OCI-LY7 (cell line): Measurements from ENCODE around the gene SLC44A3. TPM values are rescaled to one million over a fixed set of nuclear protein-coding genes. Genes with fewer than 3 reads are reported as not detected.

Source experiments
- BruUV-seq: library from RNA; stranded (reverse); fragments of 400-500 nt; replicated peaks from 2 replicates; lab custom pipeline; 2021; lab: Mats Ljungman, UMichigan
- CTCF ChIA-PET: fragments of 300-600 bp; sonication (Branson Sonifier 250); formaldehyde crosslinking; loops from one replicate; lab custom pipeline; 2022; ENCODE audit warnings: antibody characterized with exemption; ENCODE audit not compliant: unreplicated experiment; lab: Charles Lee
- POLR2A ChIA-PET: fragments of 300-600 bp; sonication (Branson Sonifier 250); formaldehyde crosslinking; loops from one replicate; lab custom pipeline; 2022; ENCODE audit warnings: antibody characterized with exemption; lab: Charles Lee
- DNase-seq: peaks from one replicate; pipeline ENCODE4 v3.0.0-alpha.2; 2015; ENCODE audit warnings: low spot score
- H2AFZ ChIP-seq: fragments of 200-600 bp; sonication (generic), shearing (Covaris generic); 2 replicates; pipeline ENCODE4 v1.6.1; 2014; ENCODE audit warnings: mild to moderate bottlenecking, antibody characterized with exemption, low read length, moderate library complexity
- H3K27ac ChIP-seq: fragments of 200-600 bp; sonication (generic); 2 replicates; pipeline ENCODE4 v1.5.1; 2014; ENCODE audit warnings: mixed run types, low read depth, mild to moderate bottlenecking, moderate library complexity, low read length, inconsistent platforms; ENCODE audit not compliant: poor library complexity, severe bottlenecking
- H3K36me3 ChIP-seq: fragments of 200-600 bp; sonication (generic); 2 replicates; pipeline ENCODE4 v1.6.1; 2014; ENCODE audit warnings: mild to moderate bottlenecking, antibody characterized with exemption, low read length, moderate library complexity, mixed read lengths; ENCODE audit not compliant: insufficient read depth
- H3K4me1 ChIP-seq: fragments of 200-600 bp; sonication (generic); 2 replicates; pipeline ENCODE4 v1.5.1; 2014; ENCODE audit warnings: mild to moderate bottlenecking, low read length; ENCODE audit not compliant: insufficient read depth, poor library complexity, severe bottlenecking
- H3K4me2 ChIP-seq: fragments of 200-600 bp; sonication (generic); 2 replicates; pipeline ENCODE4 v1.6.1; 2014; ENCODE audit warnings: mild to moderate bottlenecking, low read length
- H3K4me3 ChIP-seq: fragments of 200-600 bp; sonication (generic); 2 replicates; pipeline ENCODE4 v1.5.1; 2014; ENCODE audit warnings: mild to moderate bottlenecking, low read depth, low read length; ENCODE audit not compliant: poor library complexity, severe bottlenecking
- H3K79me2 ChIP-seq: fragments of 200-600 bp; sonication (generic); 2 replicates; pipeline ENCODE4 v1.6.1; 2016; ENCODE audit warnings: low read depth, mild to moderate bottlenecking, low read length, moderate library complexity, mixed read lengths; ENCODE audit not compliant: insufficient read depth
- H3K9me2 ChIP-seq: fragments of 200-600 bp; sonication (generic); 2 replicates; pipeline ENCODE4 v1.6.1; 2016; ENCODE audit warnings: mild to moderate bottlenecking, low read length, mixed read lengths; ENCODE audit not compliant: insufficient read depth
- H3K9me3 ChIP-seq: fragments of 200-600 bp; sonication (generic); 2 replicates; pipeline ENCODE4 v1.6.1; 2014; ENCODE audit warnings: mild to moderate bottlenecking, mixed run types, low read length, mixed read lengths
- H4K20me1 ChIP-seq: fragments of 200-600 bp; sonication (generic); 2 replicates; pipeline ENCODE4 v1.6.1; 2014; ENCODE audit warnings: mild to moderate bottlenecking, antibody characterized with exemption, low read length, moderate library complexity, mixed read lengths; ENCODE audit not compliant: insufficient read depth
- CTCF ChIP-seq: fragments of 200-600 bp; sonication (generic); conservative IDR thresholded peaks from 2 replicates; pipeline ENCODE4 v1.5.1; 2014; ENCODE audit warnings: mild to moderate bottlenecking, antibody characterized with exemption, low read length, moderate library complexity, mixed read lengths
- EZH2phosphoT487 ChIP-seq: fragments of 200-600 bp; sonication (generic); IDR thresholded peaks from 2 replicates; pipeline ENCODE4 v1.6.1; 2018; ENCODE audit warnings: low read depth, borderline replicate concordance, mild to moderate bottlenecking, mixed run types, antibody characterized with exemption, low read length, moderate library complexity, mixed read lengths
- intact Hi-C: fragments of 100-400 bp; cut with micrococcal nuclease; formaldehyde crosslinking; loops from one replicate; pipeline ENCODE4 v1.10.0; 2022; ENCODE audit not compliant: unreplicated experiment
- total RNA-seq, 2 experiments: library from RNA; depleted of rRNA in 1 of 2; stranded (reverse); fragments of >200 nt in 1 of 2; shearing (Covaris generic) in 1 of 2; gene quantifications; 2 replicates each; pipeline ENCODE4 v1.2.3, GENCODE V29; 2014 to 2022

SLC44A3 gene
- total RNA-seq, 2 experiments from 2014 or later = not detected

DNA sequence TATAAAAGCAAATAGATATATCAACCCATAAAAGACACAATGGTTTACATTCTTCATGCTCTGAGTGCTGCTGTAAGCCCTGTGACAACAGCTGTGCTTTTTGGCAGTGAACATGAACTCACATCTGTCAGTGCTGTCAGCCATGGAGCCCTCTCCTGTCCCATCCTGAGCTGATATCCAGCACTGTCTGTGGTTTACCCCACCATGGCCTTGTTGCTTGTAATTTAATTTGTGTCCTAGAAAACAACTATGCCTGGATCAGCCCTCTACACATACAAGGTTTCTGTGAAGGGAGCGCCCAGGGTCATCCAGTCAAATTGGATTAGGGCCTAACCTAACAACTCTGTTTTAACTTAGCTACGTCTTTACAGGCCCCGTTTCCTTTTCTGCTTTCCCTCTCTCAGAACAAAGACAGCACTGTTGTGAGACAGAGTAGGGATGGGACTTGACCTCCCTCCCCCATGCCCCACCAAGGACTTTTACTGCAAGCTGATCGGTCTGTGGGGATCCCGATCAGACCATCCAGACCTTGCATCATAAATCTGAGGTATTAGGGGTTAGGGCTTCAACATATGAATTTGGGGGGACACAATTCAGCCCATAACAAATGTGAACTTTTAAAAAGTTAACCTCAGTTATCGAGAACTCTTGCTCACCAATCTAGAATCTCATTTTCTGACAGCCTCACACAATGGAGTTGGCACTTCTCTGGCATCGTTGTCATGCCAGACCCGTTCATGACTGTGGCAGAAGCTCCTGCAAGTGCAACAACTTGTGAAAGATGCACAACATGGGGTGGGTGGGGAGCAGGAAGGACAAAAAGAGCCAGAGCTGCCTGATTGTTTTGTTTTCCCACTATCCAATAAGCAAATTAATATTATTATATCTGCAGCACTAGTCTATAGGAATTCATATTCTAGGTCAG lies 16.4 kb upstream of the SLC44A3 start:
- no peak overlapping the region for H3K4me3 ChIP-seq
- ChIA-PET CTCF (no interaction called here), POLR2A (interaction anchor here (0.7 kb wide), 1 partner anchor 287 kb away, joined by 3 read pairs; no protein-coding TSS in a partner anchor)
- no peaks in the 10 kb centered on the region for H3K4me1 ChIP-seq
- H4K20me1 ChIP-seq = no peaks in the 10 kb centered on the region
- intact Hi-C loops = no loop called here
- no peak overlapping the region for H2AFZ ChIP-seq
- no peak for DNase-seq
- BruUV-seq = no TSS peak
- no peaks in the 10 kb centered on the region for H3K9me2 ChIP-seq
- H3K9me3 ChIP-seq = no peaks in the 10 kb centered on the region
- H3K4me2 ChIP-seq = no peak overlapping the region
- H3K36me3 ChIP-seq = no peaks in the 10 kb centered on the region
- TF ChIP-seq EZH2phosphoT487 (no peak), CTCF (no peak)
- no peaks in the 10 kb centered on the region for H3K79me2 ChIP-seq
- no peak overlapping the region for H3K27ac ChIP-seq

DNA sequence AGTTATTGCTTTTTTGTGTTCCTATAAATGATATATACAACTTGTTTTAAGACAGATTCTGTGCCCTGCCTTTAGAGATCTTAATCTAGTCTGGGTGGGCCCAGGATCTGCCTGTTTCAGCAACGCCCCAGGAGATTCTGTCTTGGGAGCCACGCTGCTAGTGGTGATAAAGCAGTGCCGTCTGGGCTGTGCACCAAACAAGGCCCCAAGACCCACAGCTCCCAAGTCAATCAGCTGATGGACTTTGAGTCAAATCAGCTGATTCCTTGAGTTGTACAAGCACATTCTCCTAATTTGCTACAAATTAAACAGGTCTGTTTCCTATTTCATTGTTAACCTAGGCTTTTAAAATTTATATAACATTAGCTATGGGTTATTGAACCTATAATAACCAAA lies 15.7 kb upstream of the SLC44A3 start:
- ChIA-PET POLR2A (no interaction called here), CTCF (no interaction called here)
- Histone ChIP-seq H3K9me2 (no peaks in the 10 kb centered on the region), H3K79me2 (no peaks in the 10 kb centered on the region), H2AFZ (no peak overlapping the region), H3K4me1 (no peaks in the 10 kb centered on the region), H3K36me3 (no peaks in the 10 kb centered on the region), H4K20me1 (no peaks in the 10 kb centered on the region), H3K4me2 (no peak overlapping the region), H3K4me3 (no peak overlapping the region), H3K27ac (no peak overlapping the region), H3K9me3 (no peaks in the 10 kb centered on the region)
- TF ChIP-seq CTCF (no peak), EZH2phosphoT487 (no peak)
- intact Hi-C loops = no loop called here
- no peak for DNase-seq
- no TSS peak for BruUV-seq

DNA sequence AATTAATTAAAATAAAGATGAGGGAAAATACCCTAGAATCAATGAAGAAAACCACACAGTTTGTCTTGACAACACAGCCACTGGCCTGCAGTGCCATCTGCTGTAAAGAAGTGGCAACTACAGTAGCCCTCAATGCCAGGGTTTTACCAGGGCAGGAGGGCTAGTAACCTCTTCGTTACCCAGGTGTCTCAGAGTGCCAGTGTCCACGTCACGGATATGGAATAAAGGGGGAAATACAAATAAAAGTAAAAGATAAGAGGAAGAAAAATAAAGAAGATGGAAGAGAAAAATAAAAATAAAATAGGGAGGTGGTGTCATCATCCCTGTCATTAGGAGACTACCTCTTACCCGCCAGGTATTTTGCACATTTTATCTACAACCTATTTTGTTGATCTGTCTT lies 14.2 kb upstream of the SLC44A3 start:
- Histone ChIP-seq H3K4me2 (no peak overlapping the region), H3K27ac (no peak overlapping the region), H3K4me1 (no peaks in the 10 kb centered on the region), H4K20me1 (no peaks in the 10 kb centered on the region), H3K79me2 (no peaks in the 10 kb centered on the region), H3K9me2 (no peaks in the 10 kb centered on the region), H2AFZ (no peak overlapping the region), H3K9me3 (no peaks in the 10 kb centered on the region), H3K4me3 (no peak overlapping the region), H3K36me3 (no peaks in the 10 kb centered on the region)
- BruUV-seq = no TSS peak
- intact Hi-C loops = loop anchor here (1.0 to 5.0 kb wide), 3 partner anchors 325 to 764 kb away; no protein-coding TSS in a partner anchor
- DNase-seq = peak; percentile 64
- TF ChIP-seq CTCF = peak; percentile 93
- TF ChIP-seq EZH2phosphoT487 = no peak
- CTCF ChIA-PET = interaction anchor here (0.5 kb wide), 1 partner anchor 791 kb away, joined by 3 read pairs; no protein-coding TSS in a partner anchor
- POLR2A ChIA-PET = no interaction called here
